CD14-positive monocyte (primary cell): Measurements from ENCODE around the gene LGR4. TPM values are rescaled to one million over a fixed set of nuclear protein-coding genes. Genes with fewer than 3 reads are reported as not detected.

Experiments used
- DNase-seq, 3 donors: peaks; one replicate each; pipeline ENCODE4 v3.0.0-alpha.2; 2011 to 2022
- H2AFZ ChIP-seq: 2 replicates; pipeline ENCODE4 v1.6.0; 2012; ENCODE audit warnings: mild to moderate bottlenecking, low read depth, low read length, inconsistent platforms; ENCODE audit not compliant: insufficient read depth, poor library complexity, severe bottlenecking
- H3K27ac ChIP-seq, 2 donors: 1 replicate in 1 of 2; 2 replicates in 1 of 2; pipeline ENCODE4 v1.5.1; 2012 to 2013; ENCODE audit warnings: low read length in 2 of 2, control low read depth in 1 of 2, inconsistent platforms in 1 of 2, low read depth in 1 of 2, mild to moderate bottlenecking in 1 of 2
- H3K27me3 ChIP-seq, 2 donors: one replicate each; pipeline versions ENCODE4 v1.6.0 to v1.6.1; 2011 to 2013; ENCODE audit warnings: low read length in 2 of 2; ENCODE audit not compliant: control insufficient read depth in 2 of 2, insufficient read depth in 2 of 2
- H3K36me3 ChIP-seq, 2 donors: replicated peaks in 1 of 2; 1 replicate in 1 of 2; 2 replicates in 1 of 2; pipeline versions ENCODE4 v1.5.1 to v1.6.1; 2012 to 2013; ENCODE audit warnings: low read length in 2 of 2, control low read depth in 1 of 2, inconsistent platforms in 1 of 2, mild to moderate bottlenecking in 1 of 2; ENCODE audit not compliant: insufficient read depth in 2 of 2, control insufficient read depth in 1 of 2
- H3K4me1 ChIP-seq, 2 donors: 1 replicate in 1 of 2; 2 replicates in 1 of 2; pipeline versions ENCODE4 v1.5.1 to v1.6.1; 2012 to 2013; ENCODE audit warnings: low read length in 2 of 2, control low read depth in 1 of 2, inconsistent platforms in 1 of 2, mild to moderate bottlenecking in 1 of 2, moderate library complexity in 1 of 2; ENCODE audit not compliant: insufficient read depth in 2 of 2, control insufficient read depth in 1 of 2
- H3K4me2 ChIP-seq: replicated peaks from 2 replicates; pipeline ENCODE3; 2012; ENCODE audit warnings: low read length, moderate library complexity, mild to moderate bottlenecking; ENCODE audit not compliant: poor library complexity, severe bottlenecking; ENCODE audit errors: extremely low read depth
- H3K4me3 ChIP-seq, 3 experiments: fragments of 200-600 bp in 1 of 3; sonication (generic) in 1 of 3; replicated peaks in 1 of 3; 1 replicate in 2 of 3; 2 replicates in 1 of 3; pipeline ENCODE4 v1.5.1; 2011 to 2013; ENCODE audit warnings: low read length in 3 of 3, mild to moderate bottlenecking in 3 of 3, control low read depth in 2 of 3, low read depth in 2 of 3, inconsistent platforms in 1 of 3, moderate library complexity in 1 of 3
- H3K79me2 ChIP-seq: 2 replicates; pipeline ENCODE4 v1.6.0; 2012; ENCODE audit warnings: mild to moderate bottlenecking, control low read depth, inconsistent platforms, low read length, moderate library complexity; ENCODE audit not compliant: insufficient read depth
- H3K9ac ChIP-seq: 2 replicates; pipeline ENCODE4 v1.6.0; 2017; ENCODE audit warnings: low read length, mild to moderate bottlenecking; ENCODE audit not compliant: insufficient read depth, poor library complexity, severe bottlenecking
- H3K9me3 ChIP-seq, 2 donors: replicated peaks in 1 of 2; 1 replicate in 1 of 2; 2 replicates in 1 of 2; pipeline versions ENCODE4 v1.5.1 to v1.6.1; 2012 to 2013; ENCODE audit warnings: low read length in 2 of 2, control low read depth in 1 of 2; ENCODE audit not compliant: control insufficient read depth in 1 of 2, insufficient read depth in 1 of 2
- H4K20me1 ChIP-seq: 2 replicates; pipeline ENCODE4 v1.6.0; 2012; ENCODE audit warnings: mild to moderate bottlenecking, low read length, control low read depth, moderate library complexity; ENCODE audit not compliant: insufficient read depth
- H3K27ac Mint-ChIP-seq, 7 donors: one replicate each; pipeline ENCODE4 v1.8.0; 2020; ENCODE audit warnings: mild to moderate bottlenecking in 7 of 7, mixed read lengths in 7 of 7, moderate library complexity in 6 of 7, inconsistent platforms in 2 of 7
- H3K27me3 Mint-ChIP-seq, 3 donors: one replicate each; pipeline ENCODE4 v1.8.0; 2021 to 2022; ENCODE audit warnings: low read depth in 3 of 3, mild to moderate bottlenecking in 3 of 3, mixed read lengths in 3 of 3, moderate library complexity in 3 of 3, inconsistent platforms in 1 of 3
- H3K36me3 Mint-ChIP-seq, 2 donors: one replicate each; pipeline ENCODE4 v1.8.0; 2020; ENCODE audit warnings: mixed read lengths in 2 of 2, inconsistent platforms in 1 of 2, mild to moderate bottlenecking in 1 of 2
- H3K4me1 Mint-ChIP-seq: one replicate; pipeline ENCODE4 v1.8.0; 2020; ENCODE audit warnings: mild to moderate bottlenecking, mixed read lengths
- H3K4me3 Mint-ChIP-seq, 2 donors: one replicate each; pipeline ENCODE4 v1.8.0; 2020; ENCODE audit warnings: mild to moderate bottlenecking in 2 of 2, mixed read lengths in 2 of 2, moderate library complexity in 1 of 2
- H3K9me3 Mint-ChIP-seq, 7 donors: one replicate each; pipeline ENCODE4 v1.8.0; 2020 to 2022; ENCODE audit warnings: mixed read lengths in 7 of 7, mild to moderate bottlenecking in 6 of 7, moderate library complexity in 6 of 7, inconsistent platforms in 2 of 7
- WGBS: methylation state at CpG from one replicate; pipeline ENCODE4 v1.1.5; 2013; ENCODE audit warnings: missing lambda C conversion rate; ENCODE audit not compliant: insufficient coverage; 5-methylcytosine and 5-hydroxymethylcytosine counted together
- intact Hi-C, 2 donors: fragments of 100-400 bp; cut with micrococcal nuclease; formaldehyde crosslinking; loops; one replicate each; pipeline versions ENCODE4 v1.15.0 to v1.15.1; 2023
- polyA plus RNA-seq, 3 donors: library from polyadenylated mRNA; depleted of rRNA in 1 of 3; unstranded in 2 of 3; stranded (reverse) in 1 of 3; fragments of 300-500 nt in 2 of 3; fragments of >200 nt in 1 of 3; fragmentation: Illumina TruSeq in 2 of 3; gene quantifications; 1 replicate in 2 of 3; 2 replicates in 1 of 3; pipeline ENCODE4 v1.2.3, GENCODE V29; 2012 to 2021
- TF ChIP-seq, protein P1 (sequence below): fragments of 200-600 bp; IDR thresholded peaks from one replicate; pipeline ENCODE4 v1.8.0; 2022; ENCODE audit warnings: antibody characterized with exemption, mild to moderate bottlenecking

The LGR4 gene
- polyA plus RNA-seq, 3 donors, result 0.67 to 0.92 (median 0.72) TPM

DNA sequence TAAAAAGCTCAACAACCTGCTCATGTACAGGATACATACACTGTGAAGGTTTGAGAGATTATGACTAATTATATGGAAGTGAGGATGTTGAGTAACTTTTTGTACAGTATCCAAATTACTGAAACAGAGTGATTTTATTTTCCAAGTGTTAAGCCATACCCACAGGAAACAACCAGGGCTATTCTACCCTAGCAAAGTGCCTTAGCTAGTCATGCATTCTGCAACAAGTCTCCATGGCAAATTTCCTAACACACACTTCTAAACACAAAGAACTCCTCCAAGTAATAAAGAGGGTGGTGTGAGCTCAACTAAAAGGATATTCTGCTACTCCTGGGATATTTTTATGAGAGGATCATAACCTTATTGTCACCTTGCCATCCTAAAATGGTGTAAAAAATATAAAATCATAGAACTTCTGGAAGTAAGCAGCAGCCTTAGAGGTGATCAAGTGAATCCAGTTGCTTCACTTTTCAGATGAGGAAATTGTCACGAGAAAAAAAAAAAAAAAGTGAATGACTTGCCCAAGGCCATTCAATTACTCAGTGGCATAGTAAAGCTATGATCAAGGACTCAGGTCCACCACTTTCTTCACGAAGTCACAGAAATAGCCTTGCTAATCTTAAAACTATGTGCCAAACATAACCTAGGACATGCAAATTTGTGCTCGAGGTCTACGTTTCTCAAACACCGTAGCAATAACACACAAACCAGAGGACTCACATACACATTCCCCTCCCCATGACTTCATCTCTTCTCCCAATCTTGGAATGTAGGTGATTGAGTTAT, 4.2 kb downstream of the LGR4 start:
- no peak overlapping the region for H3K4me2 ChIP-seq
- H3K9me3 Mint-ChIP-seq, result peaks cover 0 to 5% (median 0%) of the 10 kb centered on the region in 7 donors
- DNase-seq, result peak; percentile 25 to 53 (median 50)
- H2AFZ ChIP-seq, result no peak overlapping the region
- peaks cover 40 to 45% of the 10 kb centered on the region in 2 donors for H3K4me1 ChIP-seq
- H3K36me3 ChIP-seq, result no peaks in the 10 kb centered on the region
- H3K9ac ChIP-seq, result no peak overlapping the region
- H3K27me3 ChIP-seq, result peaks cover 7 to 22% of the 10 kb centered on the region in 2 donors
- H3K4me3 Mint-ChIP-seq, result no peak overlapping the region
- H3K79me2 ChIP-seq, result no peaks in the 10 kb centered on the region
- intact Hi-C loops, result no loop called here
- peaks cover 0 to 4% of the 10 kb centered on the region in 2 donors for H3K36me3 Mint-ChIP-seq
- no peaks in the 10 kb centered on the region for H3K9me3 ChIP-seq
- TF ChIP-seq, protein P1, sequence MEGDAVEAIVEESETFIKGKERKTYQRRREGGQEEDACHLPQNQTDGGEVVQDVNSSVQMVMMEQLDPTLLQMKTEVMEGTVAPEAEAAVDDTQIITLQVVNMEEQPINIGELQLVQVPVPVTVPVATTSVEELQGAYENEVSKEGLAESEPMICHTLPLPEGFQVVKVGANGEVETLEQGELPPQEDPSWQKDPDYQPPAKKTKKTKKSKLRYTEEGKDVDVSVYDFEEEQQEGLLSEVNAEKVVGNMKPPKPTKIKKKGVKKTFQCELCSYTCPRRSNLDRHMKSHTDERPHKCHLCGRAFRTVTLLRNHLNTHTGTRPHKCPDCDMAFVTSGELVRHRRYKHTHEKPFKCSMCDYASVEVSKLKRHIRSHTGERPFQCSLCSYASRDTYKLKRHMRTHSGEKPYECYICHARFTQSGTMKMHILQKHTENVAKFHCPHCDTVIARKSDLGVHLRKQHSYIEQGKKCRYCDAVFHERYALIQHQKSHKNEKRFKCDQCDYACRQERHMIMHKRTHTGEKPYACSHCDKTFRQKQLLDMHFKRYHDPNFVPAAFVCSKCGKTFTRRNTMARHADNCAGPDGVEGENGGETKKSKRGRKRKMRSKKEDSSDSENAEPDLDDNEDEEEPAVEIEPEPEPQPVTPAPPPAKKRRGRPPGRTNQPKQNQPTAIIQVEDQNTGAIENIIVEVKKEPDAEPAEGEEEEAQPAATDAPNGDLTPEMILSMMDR, result no peak
- WGBS, result 73% methylated on average over 1 of the region's 5 CpGs
- H3K4me3 ChIP-seq, result no peak overlapping the region
- H3K4me1 Mint-ChIP-seq, result peaks cover 48% of the 10 kb centered on the region
- peak overlapping the region; percentile 6 to 82 (median 66) for H3K27ac Mint-ChIP-seq
- no peaks in the 10 kb centered on the region for H4K20me1 ChIP-seq
- H3K27ac ChIP-seq, result peak overlapping the region in 1 of 2 donors; percentile 10
- H3K27me3 Mint-ChIP-seq, result peaks cover 21 to 26% (median 23%) of the 10 kb centered on the region in 3 donors

DNA sequence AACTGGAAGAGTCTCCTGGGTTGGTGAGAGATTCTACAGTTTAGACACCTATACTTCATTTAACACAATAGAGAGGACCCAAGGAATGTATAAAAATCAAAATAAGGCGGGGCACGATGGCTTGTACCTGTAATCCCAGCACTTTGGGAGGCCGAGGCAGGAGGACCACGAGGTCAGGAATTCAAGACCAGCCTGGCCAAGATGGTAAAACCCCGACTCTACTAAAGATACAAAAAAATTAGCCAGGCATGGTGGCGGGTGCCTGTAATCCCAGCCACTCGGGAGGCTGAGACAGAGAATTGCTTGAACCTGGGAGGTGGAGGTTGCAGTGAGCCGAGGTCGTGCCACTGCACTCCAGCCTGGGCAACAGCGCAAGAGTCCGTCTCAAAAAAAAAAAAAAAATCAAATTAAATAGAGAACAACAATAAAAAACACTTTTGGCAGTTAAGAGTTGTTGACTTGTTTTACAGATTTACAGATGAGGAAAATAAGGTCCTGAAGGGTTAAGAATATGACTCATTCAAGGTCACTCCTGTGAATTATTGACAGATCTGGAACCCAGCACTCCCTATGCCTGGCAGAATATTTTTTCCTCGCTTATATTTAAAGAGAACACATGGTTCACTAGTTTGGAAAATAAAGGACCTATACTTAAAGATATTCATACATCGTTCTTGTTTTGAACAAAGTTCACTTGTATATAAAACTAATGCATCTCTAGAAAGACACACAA, 5.2 kb downstream of the LGR4 start:
- no peaks in the 10 kb centered on the region for H3K36me3 ChIP-seq
- peaks cover 45% of the 10 kb centered on the region for H3K4me1 Mint-ChIP-seq
- no peaks in the 10 kb centered on the region for H3K79me2 ChIP-seq
- no peak overlapping the region for H3K4me3 ChIP-seq
- H3K27ac ChIP-seq, result no peak overlapping the region
- TF ChIP-seq, protein P1, result no peak
- DNase-seq, result no peak
- peaks cover 7 to 14% of the 10 kb centered on the region in 2 donors for H3K27me3 ChIP-seq
- peaks cover 45 to 47% of the 10 kb centered on the region in 2 donors for H3K4me1 ChIP-seq
- H3K4me2 ChIP-seq, result no peak overlapping the region
- peaks cover 0 to 2% of the 10 kb centered on the region in 2 donors for H3K36me3 Mint-ChIP-seq
- peak overlapping the region in 3 of 7 donors; percentile 28 to 60 (median 43) for H3K27ac Mint-ChIP-seq
- H3K27me3 Mint-ChIP-seq, result peaks cover 12 to 16% (median 13%) of the 10 kb centered on the region in 3 donors
- intact Hi-C loops, result no loop called here
- WGBS, result 92% methylated on average over 5 of the region's 13 CpGs
- H4K20me1 ChIP-seq, result no peaks in the 10 kb centered on the region
- no peak overlapping the region for H2AFZ ChIP-seq
- H3K9me3 Mint-ChIP-seq, result no peaks in the 10 kb centered on the region
- no peak overlapping the region for H3K9ac ChIP-seq
- no peak overlapping the region for H3K4me3 Mint-ChIP-seq
- H3K9me3 ChIP-seq, result no peaks in the 10 kb centered on the region
